Vagina (tissue), 2 donors: ENCODE data around the gene TM9SF2. TPM values are rescaled to one million over a fixed set of nuclear protein-coding genes. Genes with fewer than 3 reads are reported as not detected.

Experiments used
- DNase-seq, 2 donors: peaks; one replicate each; pipeline ENCODE4 v3.0.0-alpha.2; 2017; ENCODE audit errors: extremely low spot score in 2 of 2
- H3K27ac ChIP-seq: fragments of 200-600 bp; sonication (generic); one replicate; pipeline ENCODE4 v1.5.1; 2019
- H3K27me3 ChIP-seq: fragments of 200-600 bp; sonication (generic); one replicate; pipeline ENCODE4 v1.5.1; 2019
- H3K36me3 ChIP-seq, 2 donors: fragments of 200-600 bp; sonication (generic); one replicate each; pipeline ENCODE4 v1.5.1; 2017 to 2019
- H3K4me1 ChIP-seq: fragments of 200-600 bp; sonication (generic); one replicate; pipeline ENCODE4 v1.5.1; 2019
- H3K4me3 ChIP-seq, 2 donors: fragments of 200-600 bp; sonication (generic); 1 replicate in 1 of 2; 2 replicates in 1 of 2; pipeline ENCODE4 v1.5.1; 2016 to 2019
- H3K9me3 ChIP-seq: fragments of 200-600 bp; sonication (generic); one replicate; pipeline ENCODE4 v1.5.1; 2019
- CTCF ChIP-seq, 3 experiments: fragments of 450-650 bp in 2 of 3; fragments of 200-600 bp in 1 of 3; sonication (generic) in 1 of 3; IDR thresholded peaks; one replicate each; pipeline ENCODE4 v1.5.1; 2017 to 2019; ENCODE audit warnings: antibody characterized with exemption in 3 of 3, mild to moderate bottlenecking in 2 of 3, moderate library complexity in 2 of 3
- POLR2A ChIP-seq, 2 donors: fragments of 450-650 bp; IDR thresholded peaks; one replicate each; pipeline ENCODE4 v1.6.1; 2017; ENCODE audit warnings: antibody characterized with exemption in 2 of 2, mild to moderate bottlenecking in 2 of 2, moderate library complexity in 2 of 2
- POLR2AphosphoS5 ChIP-seq, 2 donors: sonication (generic); formaldehyde crosslinking; IDR thresholded peaks; one replicate each; pipeline ENCODE4 v1.9.0; 2017; ENCODE audit warnings: antibody characterized with exemption in 2 of 2, mild to moderate bottlenecking in 2 of 2, low read depth in 1 of 2; ENCODE audit not compliant: insufficient read depth in 1 of 2
- intact Hi-C: fragments of 100-400 bp; cut with DNase I; formaldehyde crosslinking; loops from one replicate; pipeline ENCODE4 v1.15.1; 2023
- total RNA-seq: library from RNA; depleted of rRNA; stranded (reverse); fragments of >200 nt; gene quantifications from one replicate; pipeline ENCODE4 v1.2.3, GENCODE V29; 2016

The TM9SF2 gene
- total RNA-seq, 1 donor from 2014 or later = 59.2 TPM

DNA sequence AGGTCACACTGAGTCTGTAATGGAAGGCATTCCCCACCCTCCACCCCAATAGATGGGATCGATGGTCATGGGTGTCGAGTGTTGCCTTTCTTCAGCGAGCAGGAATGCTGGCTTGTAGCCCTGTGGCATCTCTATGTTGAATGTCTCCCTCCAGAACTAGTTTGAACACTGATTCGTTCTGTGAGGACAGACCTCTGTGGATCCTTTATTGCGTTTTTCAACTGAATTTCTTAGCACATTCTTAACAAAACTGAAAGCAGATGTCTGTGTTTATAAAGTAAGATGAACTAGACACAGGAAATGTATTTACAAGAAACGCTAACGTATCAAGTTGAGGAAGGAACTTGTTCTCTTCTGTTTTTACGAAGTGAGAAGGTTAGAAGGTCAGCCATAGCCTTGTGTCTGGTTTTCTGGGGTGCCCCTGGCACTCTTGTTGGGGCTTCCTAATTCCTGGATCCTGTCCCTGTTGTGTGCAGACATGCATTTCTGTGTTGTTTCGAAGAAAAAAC lies 36.8 kb upstream of the TM9SF2 start:
- no peaks in the 10 kb centered on the region for H3K36me3 ChIP-seq
- DNase-seq = no peak
- peak overlapping the region; percentile 21 for H3K27ac ChIP-seq
- no peaks in the 10 kb centered on the region for H3K27me3 ChIP-seq
- no peaks in the 10 kb centered on the region for H3K4me1 ChIP-seq
- no peaks in the 10 kb centered on the region for H3K9me3 ChIP-seq
- H3K4me3 ChIP-seq = no peak overlapping the region
- TF ChIP-seq POLR2AphosphoS5 (IDR thresholded peaks at IDR 0.05; ENCODE audit: insufficient read depth in 1 of 2, low read depth in 1 of 2) (no peak), CTCF (IDR thresholded peaks at IDR 0.05) (no peak), POLR2A (IDR thresholded peaks at IDR 0.05) (no peak)
- intact Hi-C loops = no loop called here

- Histone ChIP-seq H3K9me3 (no peaks in the 10 kb centered on the region), H3K4me1 (no peaks in the 10 kb centered on the region), H3K27ac (no peak overlapping the region), H3K27me3 (no peaks in the 10 kb centered on the region), H3K4me3 (no peak overlapping the region), H3K36me3 (no peaks in the 10 kb centered on the region)
- intact Hi-C loops = no loop called here
- DNase-seq = no peak
- no peak for TF ChIP-seq CTCF (IDR thresholded peaks at IDR 0.05)
- no peak for TF ChIP-seq POLR2A (IDR thresholded peaks at IDR 0.05)
- no peak for TF ChIP-seq POLR2AphosphoS5 (IDR thresholded peaks at IDR 0.05; ENCODE audit: insufficient read depth in 1 of 2, low read depth in 1 of 2)
These were observed 35.8 kb upstream of the TM9SF2 start for GRCh38 chr13:99465454-99465853.

DNA sequence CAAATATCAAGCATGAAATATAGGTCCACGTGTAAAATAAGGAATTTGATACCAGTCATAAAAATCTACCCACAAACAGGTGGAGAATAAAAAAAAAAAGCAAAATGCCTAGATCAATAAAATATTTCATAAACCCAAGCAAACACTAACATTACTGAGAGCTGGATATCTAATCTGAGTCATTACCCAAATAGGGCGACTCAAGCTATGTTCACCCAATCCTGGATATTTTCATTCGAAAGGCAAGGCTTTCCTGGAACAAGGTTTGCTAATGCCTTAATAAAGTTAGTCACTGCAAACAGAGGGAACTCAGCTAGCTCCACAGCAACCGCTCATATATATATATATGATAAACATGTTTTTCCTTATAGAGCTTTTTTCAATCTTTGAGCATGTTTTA lies 33.5 kb upstream of the TM9SF2 start:
- Histone ChIP-seq H3K36me3 (no peaks in the 10 kb centered on the region), H3K27me3 (no peaks in the 10 kb centered on the region), H3K4me1 (no peaks in the 10 kb centered on the region), H3K27ac (no peak overlapping the region), H3K4me3 (no peak overlapping the region), H3K9me3 (no peaks in the 10 kb centered on the region)
- no peak for DNase-seq
- intact Hi-C loops = no loop called here
- TF ChIP-seq POLR2AphosphoS5 (IDR thresholded peaks at IDR 0.05; ENCODE audit: insufficient read depth in 1 of 2, low read depth in 1 of 2) (no peak), CTCF (IDR thresholded peaks at IDR 0.05) (no peak)

- Histone ChIP-seq H3K4me1 (no peaks in the 10 kb centered on the region), H3K4me3 (no peak overlapping the region), H3K27ac (no peak overlapping the region), H3K9me3 (no peaks in the 10 kb centered on the region), H3K27me3 (no peaks in the 10 kb centered on the region), H3K36me3 (no peaks in the 10 kb centered on the region)
- intact Hi-C loops = no loop called here
- DNase-seq = no peak
- TF ChIP-seq POLR2AphosphoS5 (IDR thresholded peaks at IDR 0.05; ENCODE audit: insufficient read depth in 1 of 2, low read depth in 1 of 2) (no peak), POLR2A (IDR thresholded peaks at IDR 0.05) (no peak), CTCF (IDR thresholded peaks at IDR 0.05) (no peak)
These were observed 32.2 kb upstream of the TM9SF2 start for GRCh38 chr13:99469041-99469440.

GRCh38 chr13:99470027-99470426 lies 31.2 kb upstream of the TM9SF2 start:
- H3K9me3 ChIP-seq = no peaks in the 10 kb centered on the region
- TF ChIP-seq CTCF (IDR thresholded peaks at IDR 0.05) = no peak
- TF ChIP-seq POLR2A (IDR thresholded peaks at IDR 0.05) = no peak
- no peaks in the 10 kb centered on the region for H3K4me1 ChIP-seq
- DNase-seq = no peak
- no peak overlapping the region for H3K27ac ChIP-seq
- H3K4me3 ChIP-seq = no peak overlapping the region
- no peaks in the 10 kb centered on the region for H3K27me3 ChIP-seq
- intact Hi-C loops = no loop called here
- H3K36me3 ChIP-seq = no peaks in the 10 kb centered on the region
